Caki2 (cell line): ENCODE measurements around the gene LRP11. TPM values are rescaled to one million over a fixed set of nuclear protein-coding genes. Genes with fewer than 3 reads are reported as not detected.
"Not testable (repeated sequence)": the region's sequence is repeated elsewhere in the genome, so short reads cannot be mapped to it uniquely, and the experiment has no call there.

Experiments
- DNase-seq: peaks from one replicate; pipeline ENCODE4 v3.0.0-alpha.2; 2015; ENCODE audit warnings: low read depth
- in situ Hi-C: cut with HindIII; loops from 2 replicates; pipeline ENCODE4 v1.10.0; 2016; ENCODE audit warnings: low sequenced_read_pairs, low pct_unique_long_range_greater_than_20kb, mixed read lengths
- total RNA-seq: library from RNA; depleted of rRNA; stranded (reverse); fragments of >200 nt; shearing (Covaris generic); gene quantifications from 2 replicates; pipeline ENCODE4 v1.2.3, GENCODE V29; 2014; ENCODE audit warnings: low replicate concordance

Gene LRP11
- total RNA-seq, 1 experiment from 2014 or later = 23.2 TPM

- no peak for DNase-seq
- in situ Hi-C loops = no loop called here
These were observed 17.1 kb upstream of the LRP11 start for GRCh38 chr6:149881066-149881766.

GRCh38 chr6:149877659-149878058, 13.5 kb upstream of the LRP11 start:
- no peak for DNase-seq
- in situ Hi-C loops = no loop called here

- in situ Hi-C loops = no loop called here
- no peak for DNase-seq
These were observed 12.2 kb upstream of the LRP11 start for GRCh38 chr6:149876241-149876933.

- DNase-seq = no peak
- in situ Hi-C loops = no loop called here
These were observed 8.1 kb upstream of the LRP11 start for GRCh38 chr6:149872233-149872632.

- no peak for DNase-seq
- in situ Hi-C loops = no loop called here
These were observed 7.0 kb upstream of the LRP11 start for GRCh38 chr6:149871182-149871581.

GRCh38 chr6:149869275-149869892, 5.2 kb upstream of the LRP11 start:
- in situ Hi-C loops = no loop called here

GRCh38 chr6:149867876-149868640, 3.9 kb upstream of the LRP11 start:
- in situ Hi-C loops = no loop called here
- DNase-seq = peak; percentile 54

More at GRCh38 chr6:149869275-149869892, 5.2 kb upstream of the LRP11 start:
- no peak for DNase-seq

GRCh38 chr6:149864578-149865535, 698 bp upstream of the LRP11 start:
- peak; percentile 60 for DNase-seq
- in situ Hi-C loops = no loop called here

GRCh38 chr6:149862922-149863697, 1.0 kb downstream of the LRP11 start:
- peak; percentile 68 for DNase-seq
- in situ Hi-C loops = no loop called here

- in situ Hi-C loops, DNase-seq: not testable (repeated sequence)
These were observed 1.8 kb downstream of the LRP11 start for GRCh38 chr6:149862424-149862738.

- DNase-seq = no peak
- in situ Hi-C loops = no loop called here
These were observed 2.3 kb downstream of the LRP11 start for GRCh38 chr6:149861603-149862423.

- in situ Hi-C loops = no loop called here
- DNase-seq = peak; percentile 44
These were observed 3.1 kb downstream of the LRP11 start for GRCh38 chr6:149860834-149861602.

GRCh38 chr6:149860513-149860833, 3.7 kb downstream of the LRP11 start:
- in situ Hi-C loops = no loop called here
- no peak for DNase-seq

- DNase-seq = no peak
- in situ Hi-C loops = no loop called here
These were observed 4.2 kb downstream of the LRP11 start for GRCh38 chr6:149859938-149860337.

- no peak for DNase-seq
- in situ Hi-C loops = no loop called here
These were observed 4.8 kb downstream of the LRP11 start for GRCh38 chr6:149859368-149859767.

- no peak for DNase-seq
- in situ Hi-C loops = no loop called here
These were observed 6.6 kb downstream of the LRP11 start for GRCh38 chr6:149857541-149857940.
